Peyer's patch (tissue), 4 donors: ENCODE results near the gene MYRIP. TPM values are rescaled to one million over a fixed set of nuclear protein-coding genes. Genes with fewer than 3 reads are reported as not detected.
A peak's percentile ranks its signal among the peaks of the same experiment; 100 is the strongest.

ENCODE experiments used
- DNase-seq, 3 donors: peaks; one replicate each; pipeline ENCODE4 v3.0.0-alpha.2; 2017 to 2019
- H3K27ac ChIP-seq, 4 donors: fragments of 200-600 bp; sonication (generic); one replicate each; pipeline ENCODE4 v1.5.1; 2016 to 2019
- H3K27me3 ChIP-seq, 2 donors: fragments of 200-600 bp; sonication (generic); one replicate each; pipeline ENCODE4 v1.5.1; 2019
- H3K36me3 ChIP-seq, 3 donors: fragments of 200-600 bp; sonication (generic); one replicate each; pipeline ENCODE4 v1.5.1; 2016 to 2019
- H3K4me1 ChIP-seq, 4 donors: fragments of 200-600 bp; sonication (generic); one replicate each; pipeline ENCODE4 v1.5.1; 2016 to 2019
- H3K4me3 ChIP-seq, 4 donors: fragments of 200-600 bp; sonication (generic); 1 replicate in 3 of 4; 2 replicates in 1 of 4; pipeline ENCODE4 v1.5.1; 2016 to 2019; ENCODE audit warnings: mild to moderate bottlenecking in 1 of 4
- H3K9me3 ChIP-seq, 4 donors: fragments of 200-600 bp; sonication (generic); one replicate each; pipeline ENCODE4 v1.5.1; 2016 to 2019; ENCODE audit warnings: mild to moderate bottlenecking in 1 of 4
- CTCF ChIP-seq, 6 experiments: fragments of 450-650 bp in 4 of 6; fragments of 200-600 bp in 2 of 6; sonication (generic) in 1 of 6; IDR thresholded peaks; one replicate each; pipeline ENCODE4 v1.5.1; 2017 to 2019; ENCODE audit warnings: antibody characterized with exemption in 6 of 6, mild to moderate bottlenecking in 3 of 6, moderate library complexity in 1 of 6
- POLR2A ChIP-seq, 2 donors: fragments of 450-650 bp; IDR thresholded peaks; one replicate each; pipeline ENCODE4 v1.5.1; 2017; ENCODE audit warnings: antibody characterized with exemption in 2 of 2, mild to moderate bottlenecking in 2 of 2, moderate library complexity in 2 of 2
- total RNA-seq, 4 donors: library from RNA; depleted of rRNA; stranded (reverse); fragments of >200 nt; gene quantifications; one replicate each; pipeline ENCODE4 v1.1.0, GENCODE V29; 2016

Gene MYRIP
- total RNA-seq, 4 donors from 2014 or later, result 6.0 to 12.4 (median 8.3) TPM

- Histone ChIP-seq H3K4me3 (no peak overlapping the region), H3K36me3 (no peaks in the 10 kb centered on the region), H3K9me3 (no peaks in the 10 kb centered on the region), H3K27me3 (no peaks in the 10 kb centered on the region), H3K27ac (no peak overlapping the region), H3K4me1 (no peaks in the 10 kb centered on the region)
- DNase-seq, result no peak
- TF ChIP-seq CTCF (IDR thresholded peaks at IDR 0.05) (no peak), POLR2A (IDR thresholded peaks at IDR 0.05) (no peak)
These were observed 483.4 kb downstream of the MYRIP start for GRCh38 chr3:40292637-40293349.

- TF ChIP-seq POLR2A (IDR thresholded peaks at IDR 0.05) (no peak), CTCF (IDR thresholded peaks at IDR 0.05) (no peak)
- no peak overlapping the region for H3K27ac ChIP-seq
- no peaks in the 10 kb centered on the region for H3K27me3 ChIP-seq
- DNase-seq, result no peak
- no peaks in the 10 kb centered on the region for H3K36me3 ChIP-seq
- no peak overlapping the region for H3K4me3 ChIP-seq
- H3K4me1 ChIP-seq, result no peaks in the 10 kb centered on the region
- H3K9me3 ChIP-seq, result no peaks in the 10 kb centered on the region
These were observed 485.0 kb downstream of the MYRIP start for GRCh38 chr3:40294434-40294833.

- H3K9me3 ChIP-seq, result no peaks in the 10 kb centered on the region
- H3K36me3 ChIP-seq, result no peaks in the 10 kb centered on the region
- DNase-seq, result no peak
- no peak for TF ChIP-seq CTCF (IDR thresholded peaks at IDR 0.05)
- no peak for TF ChIP-seq POLR2A (IDR thresholded peaks at IDR 0.05)
- H3K4me1 ChIP-seq, result no peaks in the 10 kb centered on the region
- H3K4me3 ChIP-seq, result no peak overlapping the region
- no peak overlapping the region for H3K27ac ChIP-seq
- no peaks in the 10 kb centered on the region for H3K27me3 ChIP-seq
These were observed 488.7 kb downstream of the MYRIP start for GRCh38 chr3:40298075-40298474.

- DNase-seq, result no peak
- Histone ChIP-seq H3K36me3 (no peaks in the 10 kb centered on the region), H3K4me1 (no peaks in the 10 kb centered on the region), H3K9me3 (no peaks in the 10 kb centered on the region), H3K27me3 (no peaks in the 10 kb centered on the region), H3K4me3 (no peak overlapping the region), H3K27ac (no peak overlapping the region)
- TF ChIP-seq CTCF (IDR thresholded peaks at IDR 0.05), result no peak
- TF ChIP-seq POLR2A (IDR thresholded peaks at IDR 0.05), result no peak
These were observed 489.8 kb downstream of the MYRIP start for GRCh38 chr3:40299130-40299720.

GRCh38 chr3:40299721-40300335, 490.4 kb downstream of the MYRIP start:
- no peaks in the 10 kb centered on the region for H3K27me3 ChIP-seq
- no peaks in the 10 kb centered on the region for H3K9me3 ChIP-seq
- H3K27ac ChIP-seq, result peak overlapping the region in 1 of 4 donors; percentile 11
- TF ChIP-seq POLR2A (IDR thresholded peaks at IDR 0.05) (no peak), CTCF (IDR thresholded peaks at IDR 0.05) (no peak)
- no peak overlapping the region for H3K4me3 ChIP-seq
- H3K36me3 ChIP-seq, result no peaks in the 10 kb centered on the region
- no peak for DNase-seq
- no peaks in the 10 kb centered on the region for H3K4me1 ChIP-seq
